ENCODE results near the gene AHSP. TPM values are rescaled to one million over a fixed set of nuclear protein-coding genes. Genes with fewer than 3 reads are reported as not detected.
"Not testable (repeated sequence)": the region's sequence is repeated elsewhere in the genome, so short reads cannot be mapped to it uniquely, and the experiment has no call there.

Gene AHSP
- total RNA-seq, 1 donor from 2014 or later, result not detected

DNA sequence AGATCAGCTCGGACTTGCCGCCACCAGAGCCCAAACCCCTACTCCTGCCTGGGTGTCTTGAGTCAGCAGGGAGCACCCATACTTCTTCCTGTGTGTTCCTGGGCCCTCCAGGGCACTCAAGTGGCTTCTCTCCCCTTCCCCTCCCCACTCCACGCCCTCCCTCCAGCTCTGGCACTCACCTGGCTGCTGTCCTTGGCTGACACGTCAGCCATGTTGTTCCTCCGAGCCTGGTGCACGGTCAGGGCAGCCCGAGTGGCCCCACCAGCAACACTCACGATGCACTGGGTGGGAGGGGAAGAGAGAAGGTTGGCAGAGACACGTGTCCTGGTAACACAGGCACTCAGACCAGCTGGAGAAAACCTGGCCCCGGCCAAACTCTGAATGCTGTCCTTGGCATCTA lies 31.0 kb upstream of the AHSP start:
- ATAC-seq (ENCODE audit: poor library complexity) (no peak), DNase-seq (no peak)
- intact Hi-C loops (cut with DNase I), result no loop called here

DNA sequence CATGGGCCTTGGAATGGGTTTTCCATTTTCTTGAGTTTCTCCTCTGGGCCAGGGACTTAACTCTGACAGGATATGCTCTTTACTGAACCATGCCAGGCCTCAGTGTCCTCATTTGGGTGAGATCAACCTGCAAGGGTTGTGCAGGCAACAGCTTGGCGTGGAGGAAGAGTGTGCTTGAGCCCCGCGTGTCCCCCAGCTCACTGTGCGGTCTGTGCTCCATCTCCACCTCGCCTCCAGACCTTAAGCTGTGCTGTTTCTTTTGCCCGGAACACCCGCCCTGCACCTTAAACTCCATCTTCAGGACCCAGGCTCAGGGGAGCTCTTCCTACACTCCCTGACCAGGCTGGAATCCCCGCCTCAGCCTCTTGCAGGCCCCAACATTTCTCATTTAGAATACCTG lies 29.2 kb upstream of the AHSP start:
- intact Hi-C loops (cut with DNase I), result no loop called here
- DNase-seq, result no peak
- no peak for ATAC-seq (ENCODE audit: poor library complexity)

DNA sequence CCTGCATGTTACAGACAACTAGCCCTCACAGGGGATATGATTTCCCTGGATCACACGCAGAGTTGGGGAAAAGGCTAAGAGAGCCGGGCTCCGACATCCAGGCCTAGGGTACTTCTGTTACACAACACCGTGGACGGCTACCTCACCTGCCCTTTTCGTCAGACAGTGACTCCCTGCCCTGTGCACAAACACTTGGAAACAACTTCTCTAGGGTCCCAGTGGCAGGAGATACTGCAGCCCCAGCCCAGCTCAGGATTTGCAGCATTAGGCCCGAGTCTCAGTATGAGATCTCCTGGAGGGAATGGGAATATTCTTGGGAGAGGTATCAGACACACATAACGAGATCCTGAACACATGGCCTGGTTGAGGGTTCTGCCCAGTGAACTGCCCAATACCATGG lies 27.8 kb upstream of the AHSP start:
- intact Hi-C loops (cut with DNase I), result no loop called here
- ATAC-seq (ENCODE audit: poor library complexity), result no peak
- DNase-seq, result no peak

DNA sequence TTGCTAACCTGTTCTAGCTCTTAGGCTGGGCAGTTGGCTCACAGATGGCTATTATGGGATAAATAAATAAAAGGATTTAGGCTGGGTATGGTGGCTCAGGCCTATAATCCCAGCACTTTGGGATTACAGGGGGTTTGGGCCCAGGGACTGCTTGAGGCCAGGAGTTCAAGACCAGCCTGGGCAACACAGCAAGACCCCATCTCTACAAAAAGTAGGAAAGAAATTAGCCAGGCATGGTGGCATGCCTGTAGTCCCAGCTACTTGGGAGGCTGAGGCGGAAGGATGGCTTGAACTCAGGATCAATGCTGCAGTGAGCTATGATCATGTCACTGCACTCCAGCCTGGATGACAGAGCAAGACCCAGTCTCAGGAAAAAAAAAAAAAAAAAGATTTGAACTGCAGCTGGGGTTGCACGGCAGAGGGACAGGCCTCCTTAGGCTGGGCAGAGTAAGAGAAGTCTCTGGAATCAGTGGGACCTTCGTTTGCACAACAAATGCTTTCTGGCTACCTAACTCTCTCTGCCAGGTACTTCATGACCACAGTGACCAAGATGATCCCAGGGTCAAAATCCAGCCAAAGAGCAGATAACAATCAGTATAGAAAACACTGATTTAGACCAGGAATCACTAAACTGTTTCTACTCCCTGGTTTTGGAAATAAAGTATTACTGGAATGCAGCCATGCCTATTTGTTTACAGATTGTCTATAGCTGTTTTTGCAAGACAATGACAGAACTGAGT lies 26.3 kb upstream of the AHSP start:
- ATAC-seq (ENCODE audit: poor library complexity) (no peak), DNase-seq (no peak)
- intact Hi-C loops (cut with DNase I), result no loop called here

DNA sequence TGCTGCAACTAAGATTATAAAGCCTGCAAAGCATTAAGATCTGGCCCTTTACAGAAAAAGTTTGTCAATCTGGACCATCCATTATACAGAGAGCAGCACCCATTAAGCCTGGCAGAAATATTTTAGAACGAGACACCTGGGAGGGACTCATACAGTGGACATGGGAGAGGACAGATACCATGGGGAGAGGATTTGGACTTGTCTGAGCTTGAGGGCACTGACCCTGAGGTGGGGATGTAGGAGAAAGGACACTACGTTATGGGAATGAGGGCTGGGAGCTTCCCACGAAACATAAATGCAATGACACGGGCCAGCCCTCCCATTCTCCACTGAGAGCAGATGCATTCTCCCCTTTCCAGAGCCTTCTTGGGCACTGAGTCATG lies 25.7 kb upstream of the AHSP start:
- ATAC-seq (ENCODE audit: poor library complexity), result no peak
- DNase-seq, result no peak
- intact Hi-C loops (cut with DNase I), result no loop called here

DNA sequence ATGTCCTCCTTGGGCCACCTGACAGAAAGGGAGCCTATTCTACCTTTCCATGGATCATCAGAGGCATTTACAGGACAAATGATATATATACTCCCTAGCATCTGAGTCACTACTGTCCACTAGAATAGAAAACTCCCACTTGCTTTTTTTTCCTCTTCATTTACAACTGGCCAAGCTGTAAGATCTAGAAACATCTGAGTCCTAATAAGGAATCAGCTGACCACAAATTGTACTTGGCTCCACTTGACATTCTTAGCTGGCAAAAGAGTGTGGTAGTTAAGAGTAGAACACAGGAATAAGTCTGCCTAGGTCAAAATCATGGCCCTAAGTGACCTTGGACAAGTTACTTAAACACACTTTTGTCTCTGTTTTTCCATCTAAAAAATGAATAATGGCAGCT lies 24.7 kb upstream of the AHSP start:
- ATAC-seq (ENCODE audit: poor library complexity) (no peak), DNase-seq (no peak)
- intact Hi-C loops (cut with DNase I), result no loop called here

DNA sequence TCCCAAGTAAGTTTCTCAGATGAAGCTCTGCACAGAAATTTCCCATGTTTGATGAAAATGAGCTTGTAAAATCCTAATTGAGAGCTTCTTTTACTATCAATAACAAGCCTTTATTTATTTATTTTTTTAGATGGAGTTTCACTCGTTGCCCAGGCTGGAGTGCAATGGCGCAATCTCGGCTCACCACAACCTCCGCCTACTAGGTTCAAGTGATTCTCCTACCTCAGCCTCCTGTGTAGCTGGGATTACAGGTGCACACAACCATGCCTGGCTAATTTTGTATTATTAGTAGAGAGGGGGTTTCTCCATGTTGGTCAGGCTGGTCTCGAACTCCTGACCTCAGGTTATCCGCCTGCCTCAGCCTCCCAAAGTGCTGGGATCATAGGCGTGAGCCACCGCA lies 24.1 kb upstream of the AHSP start:
- ATAC-seq (ENCODE audit: poor library complexity); DNase-seq; intact Hi-C loops (cut with DNase I): not testable (repeated sequence)

DNA sequence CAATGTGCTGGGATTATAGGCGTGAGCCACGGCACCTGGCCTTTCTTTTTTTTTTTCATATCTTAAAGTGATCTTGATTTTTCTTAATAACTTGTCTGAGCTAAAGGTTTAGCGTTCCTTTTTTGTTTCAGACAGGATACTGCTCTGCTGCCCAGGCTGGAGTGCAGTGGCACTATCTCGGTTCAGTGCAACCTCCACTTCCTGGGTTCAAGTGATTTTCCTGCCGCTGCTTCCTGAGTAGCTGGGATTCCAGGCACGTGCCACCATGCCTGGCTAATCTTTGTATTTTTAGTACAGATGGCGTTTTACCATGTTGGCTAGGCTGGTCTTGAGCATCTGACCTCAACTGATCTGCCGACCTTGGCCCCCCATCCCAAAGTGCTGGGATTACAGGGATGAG lies 23.5 kb upstream of the AHSP start:
- intact Hi-C loops (cut with DNase I), result no loop called here
- ATAC-seq (ENCODE audit: poor library complexity), result no peak
- DNase-seq, result no peak

DNA sequence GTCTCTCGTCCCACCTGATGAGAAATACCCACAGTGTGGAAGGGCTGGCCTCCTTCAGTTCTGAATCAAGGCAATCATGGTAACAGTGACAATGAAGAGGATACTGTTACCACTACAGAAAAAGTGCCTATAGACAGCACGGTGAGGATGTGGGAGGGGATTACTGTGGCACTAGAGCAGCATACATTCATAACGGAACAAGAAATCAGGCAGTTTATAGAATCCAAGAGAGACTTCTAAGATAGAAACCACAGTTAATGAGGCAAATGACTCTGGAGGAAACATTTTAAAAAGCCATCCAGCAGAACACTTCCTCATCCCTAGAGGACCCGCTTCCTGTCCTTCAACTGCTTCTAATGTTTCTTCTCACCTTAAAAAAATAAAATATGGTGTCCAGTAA lies 22.2 kb upstream of the AHSP start:
- DNase-seq (no peak), ATAC-seq (ENCODE audit: poor library complexity) (no peak)
- intact Hi-C loops (cut with DNase I), result no loop called here

DNA sequence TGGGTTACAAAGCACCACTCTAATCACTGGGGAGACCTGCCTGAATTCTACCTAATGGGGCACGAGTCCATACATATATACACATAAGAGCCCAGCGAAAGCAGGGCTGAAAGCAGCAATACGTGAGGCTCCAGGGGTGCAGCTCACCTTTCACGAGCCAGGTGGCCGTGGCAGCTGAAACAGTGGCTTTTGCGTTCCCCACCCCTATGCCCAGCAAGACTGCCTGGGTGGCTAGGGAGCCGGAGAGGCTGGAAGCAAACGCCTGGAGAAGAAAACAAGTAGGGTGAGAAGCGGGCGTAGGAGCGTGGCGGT lies 20.1 kb upstream of the AHSP start:
- DNase-seq (no peak), ATAC-seq (ENCODE audit: poor library complexity) (no peak)
- intact Hi-C loops (cut with DNase I), result no loop called here

DNA sequence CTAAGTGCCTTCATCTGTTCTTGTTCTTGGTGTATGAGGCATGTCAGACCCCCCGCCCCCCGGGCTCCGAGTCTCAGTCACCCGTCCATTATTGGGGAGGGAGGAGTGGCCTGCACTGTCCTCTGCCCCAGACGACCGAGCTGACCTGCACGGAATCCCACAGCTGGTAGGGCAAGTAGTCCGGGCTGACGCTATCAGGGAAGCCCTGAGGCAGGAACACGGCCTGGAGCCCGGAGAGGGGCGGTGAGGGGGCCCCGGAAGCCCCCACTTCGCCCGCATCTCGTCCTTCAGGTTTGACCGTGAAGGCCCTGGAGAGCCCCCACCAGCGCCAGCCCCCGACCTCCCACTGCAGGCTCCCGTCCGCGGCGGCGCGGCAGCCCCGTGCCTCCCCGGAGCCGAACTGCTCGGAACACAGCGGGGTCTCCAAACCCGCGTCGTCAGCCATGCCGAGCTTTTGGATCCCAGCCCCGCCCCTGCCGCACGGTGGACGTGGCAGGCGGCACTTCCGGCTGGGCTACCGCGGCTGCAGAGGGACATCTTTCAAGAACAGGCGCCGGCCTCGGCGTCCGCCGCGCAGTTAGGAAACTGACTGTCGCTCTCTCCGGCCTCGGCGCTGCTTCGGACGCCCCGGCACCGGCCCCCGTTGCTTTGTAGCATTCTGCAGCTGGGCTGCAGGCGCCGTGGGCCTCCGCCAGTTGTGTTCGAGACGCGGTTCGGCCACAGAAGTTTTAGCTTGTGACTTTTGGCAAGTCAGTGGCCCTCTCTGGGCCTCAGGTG lies 19.6 kb upstream of the AHSP start, which contains the start of gene RUSF1:
Gene RUSF1 (minus strand): TSS at position 463 of the 777 bp plus-strand sequence. CDS start 18 bp downstream, at position 445.
- DNase-seq (peak; percentile 97), ATAC-seq (ENCODE audit: poor library complexity) (peak; percentile 99)
- intact Hi-C loops (cut with DNase I), result no loop called here

DNA sequence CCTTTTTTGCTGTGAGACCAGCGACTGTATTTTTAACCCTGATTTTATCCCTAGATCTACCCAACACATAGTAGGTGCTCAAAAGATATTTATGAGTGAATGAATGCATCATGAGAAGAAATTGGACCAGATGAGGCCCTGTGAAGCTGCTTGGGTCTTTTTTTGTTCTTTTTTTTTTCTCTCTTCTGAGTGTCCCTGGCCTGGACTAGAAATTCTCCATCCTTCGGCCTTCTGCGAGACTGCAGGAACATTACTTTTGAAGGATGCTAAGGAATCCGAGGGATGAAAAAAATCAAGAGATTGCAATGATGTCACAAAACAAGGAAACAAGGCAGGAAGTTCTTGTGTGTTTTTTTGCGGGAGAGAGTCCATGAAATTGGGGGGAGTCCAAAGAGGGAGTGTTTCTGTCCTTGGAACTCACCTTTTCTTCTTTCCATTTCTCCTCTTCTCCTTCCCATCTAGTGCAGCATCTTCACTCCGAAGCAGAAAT lies 18.9 kb upstream of the AHSP start:
- intact Hi-C loops (cut with DNase I), result no loop called here
- ATAC-seq (ENCODE audit: poor library complexity) (peak; percentile 11), DNase-seq (no peak)

DNA sequence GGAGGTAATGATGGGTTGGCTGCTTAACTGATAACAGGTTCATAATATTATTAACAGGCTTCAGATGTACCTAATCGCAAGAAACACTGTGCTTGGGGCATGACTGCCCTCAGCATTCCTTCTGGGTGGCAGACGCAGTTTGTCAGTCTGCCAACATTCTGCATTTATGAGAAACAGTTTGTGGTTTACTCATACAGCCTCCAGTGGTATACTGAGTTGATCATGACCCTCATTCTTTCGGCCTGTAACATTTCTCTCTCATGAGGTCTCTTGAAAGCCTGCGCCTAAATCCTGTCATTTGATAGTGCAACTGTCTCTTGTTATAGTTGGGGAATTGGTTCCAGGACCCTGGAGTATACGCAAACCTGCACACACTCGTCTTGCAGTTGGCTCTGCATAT lies 14.6 kb upstream of the AHSP start:
- DNase-seq, result no peak
- intact Hi-C loops (cut with DNase I), result no loop called here
- ATAC-seq (ENCODE audit: poor library complexity), result no peak

DNA sequence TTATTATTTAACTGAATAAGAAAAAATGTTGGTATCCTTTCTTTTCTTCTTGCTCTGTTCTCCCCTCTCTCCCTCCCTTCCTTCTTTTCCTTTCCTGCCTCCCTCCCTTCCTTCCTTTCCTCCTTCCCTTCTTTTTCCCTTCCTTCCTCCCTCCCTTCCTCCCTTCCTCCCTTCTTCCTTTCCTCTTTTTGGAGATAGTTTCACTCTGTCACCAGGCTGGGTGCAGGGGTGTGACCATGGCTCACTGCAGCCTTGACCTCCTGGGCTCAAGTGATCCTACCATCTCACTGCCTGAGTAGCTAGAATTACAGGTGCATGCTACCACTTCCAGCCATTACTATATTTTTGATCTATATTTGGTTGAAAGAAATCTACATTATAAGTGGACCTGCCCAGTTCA lies 13.8 kb upstream of the AHSP start:
- DNase-seq, result no peak
- intact Hi-C loops (cut with DNase I), result no loop called here
- ATAC-seq (ENCODE audit: poor library complexity), result no peak

DNA sequence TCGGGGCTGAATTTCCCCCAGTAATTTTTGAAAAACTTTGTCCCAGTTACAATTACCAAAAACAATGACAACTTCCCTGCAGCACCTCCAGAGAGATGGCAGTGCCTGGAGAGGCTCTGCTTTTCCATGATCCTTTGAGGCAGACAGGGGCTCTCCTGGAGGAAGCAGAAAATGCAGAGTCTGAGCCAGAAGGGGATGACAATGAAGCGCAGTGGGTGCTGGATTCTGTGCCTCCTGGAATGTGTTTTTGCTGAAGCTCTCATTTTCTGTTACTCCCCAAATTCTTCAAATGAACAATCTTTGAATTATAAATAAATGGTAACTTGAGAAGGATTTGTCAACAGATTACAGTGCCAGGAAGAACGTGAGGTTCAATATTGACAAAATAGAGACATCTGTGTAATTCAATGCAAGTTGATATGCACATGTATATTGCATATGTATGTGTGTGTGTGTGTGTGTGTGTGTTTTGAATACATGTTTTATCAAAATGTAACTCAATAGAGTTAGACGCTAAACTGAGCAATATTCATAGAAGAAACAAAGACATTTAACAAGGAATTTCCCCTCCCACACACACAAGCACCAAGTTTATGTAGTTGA lies 9.8 kb upstream of the AHSP start:
- intact Hi-C loops (cut with DNase I), result no loop called here
- ATAC-seq (ENCODE audit: poor library complexity), result no peak
- no peak for DNase-seq

DNA sequence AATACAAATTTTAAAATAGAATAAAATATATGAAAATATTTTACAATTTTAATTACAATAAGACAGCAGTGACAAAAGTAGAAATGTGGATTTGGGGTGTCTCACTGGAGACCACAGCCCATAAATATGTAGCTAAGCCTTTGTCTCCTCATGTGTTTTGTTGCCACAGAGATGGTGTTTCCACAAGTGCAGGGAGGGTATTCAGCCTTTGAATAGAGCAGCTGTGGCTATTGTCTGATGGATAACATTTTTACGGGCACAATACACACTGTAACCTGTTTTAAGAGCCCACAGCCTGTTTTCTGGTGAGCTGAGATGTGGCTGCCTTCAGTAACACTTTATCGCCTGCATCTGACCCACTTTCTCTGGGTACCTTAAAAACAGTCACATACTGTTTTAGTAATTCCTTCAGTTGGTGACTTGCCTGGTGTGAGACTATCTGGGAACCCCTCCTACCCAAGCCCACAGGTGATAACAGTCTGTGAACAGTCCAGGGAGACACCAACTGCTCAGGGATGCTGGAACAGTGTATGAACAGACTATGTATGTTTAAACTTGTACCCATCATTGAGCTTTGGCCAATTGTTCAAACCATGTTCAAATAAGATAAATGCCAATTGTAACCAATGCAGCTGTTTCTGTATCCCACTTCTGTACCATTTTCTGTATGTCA lies 7.8 kb upstream of the AHSP start:
- ATAC-seq (ENCODE audit: poor library complexity), result no peak
- intact Hi-C loops (cut with DNase I), result no loop called here

DNA sequence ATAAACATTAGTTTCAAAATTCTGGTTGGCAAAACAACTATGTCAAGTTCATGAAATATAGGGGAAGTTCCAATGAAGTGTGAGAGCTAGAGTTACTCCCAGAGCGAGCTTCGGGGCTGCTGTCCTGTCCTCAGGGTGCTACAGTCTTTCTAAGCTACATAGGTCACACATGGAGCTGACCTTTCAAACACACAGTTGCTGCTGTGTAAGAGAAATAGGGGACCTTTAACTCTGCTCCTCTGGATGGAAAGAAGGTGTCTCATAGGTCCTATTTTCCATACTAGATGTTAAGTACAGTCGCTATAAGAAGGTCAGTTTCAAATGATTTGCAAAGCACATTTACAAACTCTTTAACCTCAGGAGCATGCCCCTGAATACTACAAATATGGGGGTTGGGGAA lies 6.3 kb upstream of the AHSP start:
- intact Hi-C loops (cut with DNase I), result no loop called here
- no peak for ATAC-seq (ENCODE audit: poor library complexity)
- DNase-seq, result no peak

More for the DNA sequence above, 7.8 kb upstream of the AHSP start:
- no peak for DNase-seq

DNA sequence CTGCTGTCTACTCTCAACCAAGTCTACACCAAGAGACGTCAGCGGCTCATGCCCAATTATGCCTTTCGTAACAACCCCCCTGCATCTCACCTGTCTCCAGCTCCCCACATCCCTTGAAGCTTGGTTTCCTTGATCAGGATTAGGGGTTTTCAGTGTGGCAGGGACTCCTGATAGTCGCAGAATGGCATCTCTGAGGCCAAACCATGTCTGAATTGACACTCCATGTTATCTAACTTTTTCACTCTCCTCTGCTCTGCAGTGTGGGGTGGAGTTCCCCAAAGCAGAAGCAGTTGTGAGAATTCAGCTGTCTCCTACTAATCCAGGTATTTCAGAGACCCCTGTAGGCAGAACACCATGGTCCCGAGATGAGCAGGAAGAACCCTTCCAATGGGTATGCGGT lies 5.6 kb upstream of the AHSP start:
- intact Hi-C loops (cut with DNase I), result no loop called here
- ATAC-seq (ENCODE audit: poor library complexity) (no peak), DNase-seq (no peak)

DNA sequence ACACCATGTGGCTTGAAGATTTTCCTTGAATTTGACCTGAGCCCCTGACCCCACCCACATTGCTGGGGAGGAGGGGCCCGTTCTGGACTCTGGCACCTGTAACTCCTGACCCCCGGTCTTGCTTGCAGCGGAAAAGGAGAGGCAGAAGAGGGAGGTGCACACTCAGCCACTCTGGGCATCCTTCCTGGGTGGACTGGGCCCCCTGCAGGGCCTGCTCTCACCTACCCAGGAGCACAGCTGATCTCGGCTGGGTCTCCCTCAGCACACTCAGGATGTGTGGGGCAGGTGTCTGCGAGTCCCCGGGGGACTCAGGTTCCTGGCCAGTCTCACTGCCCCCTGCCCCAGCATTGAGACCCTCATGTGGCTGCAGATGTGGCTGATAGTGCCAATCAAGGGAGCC lies 3.9 kb upstream of the AHSP start:
- DNase-seq; intact Hi-C loops (cut with DNase I); ATAC-seq (ENCODE audit: poor library complexity): not testable (repeated sequence)

Measured in Right ventricle myocardium superior (tissue), 1 donor.